Stomach (tissue), 9 donors: ENCODE results near the gene ORAI3. TPM values are rescaled to one million over a fixed set of nuclear protein-coding genes. Genes with fewer than 3 reads are reported as not detected.
A peak's percentile ranks its signal among the peaks of the same experiment; 100 is the strongest.
"Not testable (repeated sequence)": the region's sequence is repeated elsewhere in the genome, so short reads cannot be mapped to it uniquely, and the experiment has no call there.

ENCODE experiments used
- DNase-seq, 2 donors: peaks; one replicate each; pipeline versions ENCODE4 v3.0.0 to v3.0.0-alpha.2; 2013 to 2019
- H3K27ac ChIP-seq, 5 donors: fragments of 200-600 bp in 4 of 5; sonication (generic) in 4 of 5; one replicate each; pipeline ENCODE4 v1.5.1; 2013 to 2019; ENCODE audit warnings: mild to moderate bottlenecking in 1 of 5, moderate library complexity in 1 of 5
- H3K27me3 ChIP-seq, 3 donors: fragments of 200-600 bp; sonication (generic); one replicate each; pipeline ENCODE4 v1.5.1; 2017 to 2019; ENCODE audit warnings: mixed run types in 1 of 3
- H3K36me3 ChIP-seq, 4 donors: fragments of 200-600 bp; sonication (generic); 1 replicate in 3 of 4; 2 replicates in 1 of 4; pipeline ENCODE4 v1.5.1; 2016 to 2019
- H3K4me1 ChIP-seq, 4 donors: fragments of 200-600 bp; sonication (generic); one replicate each; pipeline ENCODE4 v1.5.1; 2016 to 2019
- H3K4me3 ChIP-seq, 4 donors: fragments of 200-600 bp; sonication (generic) in 3 of 4; one replicate each; pipeline ENCODE4 v1.5.1; 2016 to 2019; ENCODE audit warnings: mild to moderate bottlenecking in 1 of 4
- H3K9me3 ChIP-seq, 4 donors: fragments of 200-600 bp; sonication (generic); one replicate each; pipeline ENCODE4 v1.5.1; 2016 to 2019
- EP300 ChIP-seq: sonication (generic); formaldehyde crosslinking; IDR thresholded peaks from one replicate; pipeline ENCODE4 v1.6.1; 2017; ENCODE audit warnings: antibody characterized with exemption
- POLR2A ChIP-seq, 4 donors: fragments of 450-650 bp; IDR thresholded peaks; one replicate each; pipeline ENCODE4 v1.6.1; 2016; ENCODE audit warnings: antibody characterized with exemption in 4 of 4, control low read depth in 2 of 4, mild to moderate bottlenecking in 1 of 4, moderate library complexity in 1 of 4
- POLR2AphosphoS5 ChIP-seq, 3 donors: sonication (generic); formaldehyde crosslinking; IDR thresholded peaks; one replicate each; pipeline ENCODE4 v1.6.1; 2016; ENCODE audit warnings: antibody characterized with exemption in 3 of 3
- WGBS, 5 donors: extraction: QIAGEN DNeasy Blood & Tissue Kit in 3 of 5; methylation state at CpG; one replicate each; pipeline versions ENCODE4 v1.1.5 to v1.1.7; 2013 to 2018; 5-methylcytosine and 5-hydroxymethylcytosine counted together
- intact Hi-C: fragments of 100-400 bp; cut with DNase I; formaldehyde crosslinking; loops from one replicate; pipeline ENCODE4 v1.15.1; 2023; ENCODE audit warnings: low total_unique reads
- polyA plus RNA-seq, 3 donors: library from polyadenylated mRNA; stranded (reverse); fragments of 200-250 nt; gene quantifications; one replicate each; pipeline ENCODE4 v1.2.3, GENCODE V29; 2013
- total RNA-seq, 5 donors: library from RNA; depleted of rRNA; stranded (reverse); fragments of >200 nt; gene quantifications; one replicate each; pipeline versions ENCODE4 v1.1.0 to v1.2.3, GENCODE V29; 2014 to 2016
- TF ChIP-seq, protein P1 (sequence below), 7 experiments: fragments of 450-650 bp in 4 of 7; fragments of 200-600 bp in 3 of 7; sonication (generic) in 3 of 7; IDR thresholded peaks; one replicate each; pipeline ENCODE4 v1.5.1; 2016 to 2019; ENCODE audit warnings: antibody characterized with exemption in 7 of 7, control low read depth in 2 of 7, mild to moderate bottlenecking in 1 of 7
- donor health status: healthy with polysubstance abuse.
- donor health status: Bipolar disorder and iron deficiency.
- donor health status: healthy.

The ORAI3 gene
- total and polyA plus RNA-seq, 8 donors = 6.7 to 26.0 (median 10.5) TPM; not detected in 1

- no peak for DNase-seq
- Histone ChIP-seq H3K27me3 (no peaks in the 10 kb centered on the region), H3K4me3 (no peak overlapping the region), H3K9me3 (no peaks in the 10 kb centered on the region), H3K36me3 (peaks cover 17 to 91% (median 89%) of the 10 kb centered on the region in 4 donors), H3K4me1 (peaks cover 2 to 26% (median 13%) of the 10 kb centered on the region in 4 donors), H3K27ac (no peak overlapping the region)
- intact Hi-C loops = no loop called here
- TF ChIP-seq, protein P1, sequence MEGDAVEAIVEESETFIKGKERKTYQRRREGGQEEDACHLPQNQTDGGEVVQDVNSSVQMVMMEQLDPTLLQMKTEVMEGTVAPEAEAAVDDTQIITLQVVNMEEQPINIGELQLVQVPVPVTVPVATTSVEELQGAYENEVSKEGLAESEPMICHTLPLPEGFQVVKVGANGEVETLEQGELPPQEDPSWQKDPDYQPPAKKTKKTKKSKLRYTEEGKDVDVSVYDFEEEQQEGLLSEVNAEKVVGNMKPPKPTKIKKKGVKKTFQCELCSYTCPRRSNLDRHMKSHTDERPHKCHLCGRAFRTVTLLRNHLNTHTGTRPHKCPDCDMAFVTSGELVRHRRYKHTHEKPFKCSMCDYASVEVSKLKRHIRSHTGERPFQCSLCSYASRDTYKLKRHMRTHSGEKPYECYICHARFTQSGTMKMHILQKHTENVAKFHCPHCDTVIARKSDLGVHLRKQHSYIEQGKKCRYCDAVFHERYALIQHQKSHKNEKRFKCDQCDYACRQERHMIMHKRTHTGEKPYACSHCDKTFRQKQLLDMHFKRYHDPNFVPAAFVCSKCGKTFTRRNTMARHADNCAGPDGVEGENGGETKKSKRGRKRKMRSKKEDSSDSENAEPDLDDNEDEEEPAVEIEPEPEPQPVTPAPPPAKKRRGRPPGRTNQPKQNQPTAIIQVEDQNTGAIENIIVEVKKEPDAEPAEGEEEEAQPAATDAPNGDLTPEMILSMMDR (IDR thresholded peaks at IDR 0.05) = no peak
- TF ChIP-seq POLR2AphosphoS5 (IDR thresholded peaks at IDR 0.05) (no peak), POLR2A (IDR thresholded peaks at IDR 0.05) (no peak), EP300 (no peak)
- 89 to 94% (median 93%) methylated on average over 15 to 35 of the region's 35 CpGs for WGBS, 5 donors
Measured at GRCh38 chr16:30930160-30930571, 18.7 kb upstream of the ORAI3 start.

- H3K9me3 ChIP-seq = no peaks in the 10 kb centered on the region
- H3K4me1 ChIP-seq = peaks cover 0 to 19% (median 10%) of the 10 kb centered on the region in 4 donors
- no peak for DNase-seq
- TF ChIP-seq POLR2A (IDR thresholded peaks at IDR 0.05) (no peak), EP300 (no peak), POLR2AphosphoS5 (IDR thresholded peaks at IDR 0.05) (no peak)
- TF ChIP-seq, protein P1 (IDR thresholded peaks at IDR 0.05) = no peak
- no peaks in the 10 kb centered on the region for H3K27me3 ChIP-seq
- WGBS, 5 donors = 66 to 72% (median 68%) methylated on average over 12 of the region's 12 CpGs
- H3K4me3 ChIP-seq = no peak overlapping the region
- no peak overlapping the region for H3K27ac ChIP-seq
- peaks cover 17 to 91% (median 88%) of the 10 kb centered on the region in 4 donors for H3K36me3 ChIP-seq
- intact Hi-C loops = no loop called here
Measured at GRCh38 chr16:30931068-30931650, 17.7 kb upstream of the ORAI3 start.

DNA sequence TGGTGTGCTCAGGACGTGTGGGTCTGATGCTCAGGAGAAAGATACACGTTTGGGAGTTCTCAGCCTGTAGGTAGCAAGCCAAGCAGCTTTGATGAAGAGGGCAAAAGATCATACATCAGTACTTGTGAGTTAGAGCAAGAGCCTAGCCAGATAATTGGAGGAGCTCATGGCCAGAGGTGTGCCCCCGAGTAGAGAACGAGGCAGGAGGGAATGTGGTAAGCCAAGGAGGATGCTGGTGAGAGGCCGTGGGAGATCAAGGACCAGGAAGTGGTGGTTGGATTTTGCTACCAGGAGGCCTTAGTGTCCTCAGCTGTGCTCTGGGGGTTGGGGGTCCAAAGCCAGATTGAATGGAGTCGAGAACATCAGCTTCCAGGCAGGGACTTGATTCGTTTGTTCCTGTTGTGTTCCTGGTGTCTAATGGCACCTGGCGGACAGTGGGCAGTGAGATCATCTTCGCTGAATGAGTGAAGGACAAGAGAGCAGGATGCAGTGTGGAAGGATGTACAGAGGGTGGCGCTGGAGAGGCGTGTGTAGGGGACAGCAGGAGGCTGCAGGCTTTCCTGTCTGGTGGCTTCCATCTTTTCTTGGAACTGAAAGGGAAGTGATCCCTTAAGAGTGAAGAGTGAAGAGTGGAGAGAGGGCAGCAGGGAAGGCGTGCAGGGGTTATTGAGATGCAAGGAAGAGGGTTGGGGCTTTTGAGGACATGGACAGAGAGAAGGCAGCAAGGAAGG lies 13.9 kb upstream of the ORAI3 start:
- peak; percentile 37 to 60 for DNase-seq
- intact Hi-C loops = no loop called here
- no peak overlapping the region for H3K4me3 ChIP-seq
- no peaks in the 10 kb centered on the region for H3K9me3 ChIP-seq
- no peak overlapping the region for H3K27ac ChIP-seq
- peaks cover 0 to 15% (median 8%) of the 10 kb centered on the region in 4 donors for H3K4me1 ChIP-seq
- peaks cover 17 to 77% (median 67%) of the 10 kb centered on the region in 4 donors for H3K36me3 ChIP-seq
- WGBS, 5 donors = 56 to 71% (median 67%) methylated on average over 12 of the region's 12 CpGs
- TF ChIP-seq POLR2A (IDR thresholded peaks at IDR 0.05) = no peak
- TF ChIP-seq, protein P1 (IDR thresholded peaks at IDR 0.05) = peak in 4 of 7 experiments; percentile 26 to 38 (median 28)
- no peaks in the 10 kb centered on the region for H3K27me3 ChIP-seq

GRCh38 chr16:30937692-30938091 lies 11.2 kb upstream of the ORAI3 start:
- TF ChIP-seq, protein P1 (IDR thresholded peaks at IDR 0.05) = no peak
- H3K4me1 ChIP-seq = peaks cover 10 to 26% (median 18%) of the 10 kb centered on the region in 4 donors
- DNase-seq = no peak
- no peaks in the 10 kb centered on the region for H3K9me3 ChIP-seq
- intact Hi-C loops = no loop called here
- no peak overlapping the region for H3K4me3 ChIP-seq
- whole genome bisulfite sequencing, 5 donors = 51 to 63% (median 61%) methylated on average over 5 of the region's 5 CpGs
- H3K36me3 ChIP-seq = peaks cover 3 to 68% (median 60%) of the 10 kb centered on the region in 4 donors
- peak overlapping the region in 2 of 5 donors; percentile 2 to 57 for H3K27ac ChIP-seq
- no peaks in the 10 kb centered on the region for H3K27me3 ChIP-seq

- H3K9me3 ChIP-seq, H3K27ac ChIP-seq, DNase-seq, H3K27me3 ChIP-seq, H3K4me3 ChIP-seq, intact Hi-C loops: not testable (repeated sequence)
- H3K36me3 ChIP-seq = peaks cover 0 to 66% (median 61%) of the 10 kb centered on the region in 4 donors
- H3K4me1 ChIP-seq = peaks cover 10 to 30% (median 18%) of the 10 kb centered on the region in 4 donors
- WGBS, 5 donors = 88 to 95% (median 90%) methylated on average over 8 of the region's 8 CpGs
Measured at GRCh38 chr16:30939571-30939970, 9.3 kb upstream of the ORAI3 start.
